GM21526 (cell line): ENCODE results near the gene SIPA1L3.
"Not testable (repeated sequence)": the region's sequence is repeated elsewhere in the genome, so short reads cannot be mapped to it uniquely, and the experiment has no call there.

Source experiments
- ATAC-seq: cut with Tn5 transposase; IDR thresholded peaks from one replicate; pipeline ENCODE4 v1.9.1; 2021; ENCODE audit warnings: moderate library complexity; ENCODE audit not compliant: unreplicated experiment, low FRiP score

The SIPA1L3 gene

GRCh38 chr19:37907735-37908455 is 887 bp downstream of the SIPA1L3 start:
- ATAC-seq: no peak

GRCh38 chr19:37909661-37910199 is 2.7 kb downstream of the SIPA1L3 start:
- ATAC-seq: no peak

GRCh38 chr19:37914908-37915307 is 7.9 kb downstream of the SIPA1L3 start:
- no peak for ATAC-seq

GRCh38 chr19:37920591-37921450 is 13.8 kb downstream of the SIPA1L3 start:
- ATAC-seq: no peak

GRCh38 chr19:37924573-37924972 is 17.6 kb downstream of the SIPA1L3 start:
- not testable (repeated sequence) for ATAC-seq

- ATAC-seq: no peak
These were observed 18.2 kb downstream of the SIPA1L3 start for GRCh38 chr19:37925212-37925611.

GRCh38 chr19:37926255-37926654 is 19.2 kb downstream of the SIPA1L3 start:
- no peak for ATAC-seq

- ATAC-seq: no peak
These were observed 19.7 kb downstream of the SIPA1L3 start for GRCh38 chr19:37926711-37927110.

GRCh38 chr19:37928527-37929286 is 21.7 kb downstream of the SIPA1L3 start:
- no peak for ATAC-seq

GRCh38 chr19:37929355-37929923 is 22.4 kb downstream of the SIPA1L3 start:
- no peak for ATAC-seq

GRCh38 chr19:37930416-37930815 is 23.4 kb downstream of the SIPA1L3 start:
- ATAC-seq: no peak

GRCh38 chr19:37931881-37932655 is 25.1 kb downstream of the SIPA1L3 start:
- no peak for ATAC-seq

- no peak for ATAC-seq
These were observed 26.3 kb downstream of the SIPA1L3 start for GRCh38 chr19:37932985-37933936.

- no peak for ATAC-seq
These were observed 26.9 kb downstream of the SIPA1L3 start for GRCh38 chr19:37933937-37934358.

- no peak for ATAC-seq
These were observed 28.3 kb downstream of the SIPA1L3 start for GRCh38 chr19:37935341-37935740.

- ATAC-seq: no peak
These were observed 29.2 kb downstream of the SIPA1L3 start for GRCh38 chr19:37936166-37936565.

- no peak for ATAC-seq
These were observed 29.9 kb downstream of the SIPA1L3 start for GRCh38 chr19:37936886-37937285.

- ATAC-seq: no peak
These were observed 31.3 kb downstream of the SIPA1L3 start for GRCh38 chr19:37938353-37938752.
